Neuronal stem cell (in vitro differentiated cells): ENCODE measurements around the gene GMPPB.

Experiments
- DNase-seq: peaks from one replicate; pipeline ENCODE4 v3.0.0-alpha.2; 2013; ENCODE audit warnings: low spot score
- H2AFZ ChIP-seq: one replicate; pipeline ENCODE4 v1.6.1; 2013; ENCODE audit warnings: mild to moderate bottlenecking, low read length, inconsistent platforms
- H2AK5ac ChIP-seq: 2 replicates; pipeline ENCODE4 v1.6.1; 2013; ENCODE audit warnings: low read depth, mild to moderate bottlenecking, inconsistent platforms, low read length, moderate library complexity, mixed read lengths
- H2BK120ac ChIP-seq: 2 replicates; pipeline ENCODE4 v1.6.1; 2013; ENCODE audit warnings: low read depth, mild to moderate bottlenecking, inconsistent platforms, low read length, moderate library complexity, mixed read lengths
- H2BK12ac ChIP-seq: one replicate; pipeline ENCODE4 v1.6.1; 2013; ENCODE audit warnings: low read length, inconsistent platforms
- H2BK15ac ChIP-seq: 2 replicates; pipeline ENCODE4 v1.6.1; 2013; ENCODE audit warnings: mild to moderate bottlenecking, low read length, inconsistent platforms, mixed read lengths
- H2BK5ac ChIP-seq: one replicate; pipeline ENCODE4 v1.6.1; 2013; ENCODE audit warnings: inconsistent platforms, mild to moderate bottlenecking, low read length, moderate library complexity
- H3K14ac ChIP-seq: one replicate; pipeline ENCODE4 v1.6.1; 2013; ENCODE audit warnings: low read length, inconsistent platforms
- H3K18ac ChIP-seq: 2 replicates; pipeline ENCODE4 v1.6.1; 2013; ENCODE audit warnings: low read length, inconsistent platforms
- H3K23ac ChIP-seq: 2 replicates; pipeline ENCODE4 v1.6.1; 2013; ENCODE audit warnings: low read depth, mild to moderate bottlenecking, mixed read lengths, low read length, inconsistent platforms; ENCODE audit not compliant: poor library complexity
- H3K27ac ChIP-seq: replicated peaks from 3 replicates; pipeline ENCODE4 v1.5.1; 2013; ENCODE audit warnings: low read length, inconsistent platforms
- H3K27me3 ChIP-seq, 3 experiments: 2 replicates each; pipeline ENCODE4 v1.6.1; 2013; ENCODE audit warnings: low read length in 3 of 3, mild to moderate bottlenecking in 2 of 3, inconsistent platforms in 1 of 3, low read depth in 1 of 3, mixed read lengths in 1 of 3, moderate library complexity in 1 of 3; ENCODE audit not compliant: control insufficient read depth in 3 of 3, insufficient read depth in 3 of 3
- H3K36me3 ChIP-seq, 2 donors: replicated peaks in 1 of 2; 2 replicates each; pipeline ENCODE4 v1.6.1; 2013; ENCODE audit warnings: low read length in 2 of 2; ENCODE audit not compliant: control insufficient read depth in 2 of 2, insufficient read depth in 2 of 2
- H3K4ac ChIP-seq: 2 replicates; pipeline ENCODE4 v1.6.1; 2013; ENCODE audit warnings: inconsistent platforms, mild to moderate bottlenecking, low read length, moderate library complexity
- H3K4me1 ChIP-seq, 2 donors: 1 replicate in 1 of 2; 2 replicates in 1 of 2; pipeline ENCODE4 v1.6.1; 2013; ENCODE audit warnings: low read length in 2 of 2, low read depth in 1 of 2; ENCODE audit not compliant: control insufficient read depth in 2 of 2, insufficient read depth in 1 of 2
- H3K4me2 ChIP-seq: one replicate; pipeline ENCODE4 v1.6.1; 2013; ENCODE audit warnings: mild to moderate bottlenecking, low read length, inconsistent platforms; ENCODE audit not compliant: insufficient read depth, poor library complexity, severe bottlenecking
- H3K4me3 ChIP-seq, 2 donors: 2 replicates each; pipeline ENCODE4 v1.5.1; 2013; ENCODE audit warnings: low read length in 2 of 2, mild to moderate bottlenecking in 2 of 2, inconsistent platforms in 1 of 2, moderate library complexity in 1 of 2
- H3K79me1 ChIP-seq: one replicate; pipeline ENCODE4 v1.6.1; 2013; ENCODE audit warnings: low read depth, mild to moderate bottlenecking, inconsistent platforms, low read length, moderate library complexity
- H3K9ac ChIP-seq: one replicate; pipeline ENCODE4 v1.6.1; 2013; ENCODE audit warnings: mild to moderate bottlenecking, low read depth, low read length, inconsistent platforms; ENCODE audit not compliant: poor library complexity
- H3K9me3 ChIP-seq, 2 donors: replicated peaks in 1 of 2; 2 replicates each; pipeline versions ENCODE3 to v1.6.1; 2013; ENCODE audit warnings: low read length in 2 of 2, mild to moderate bottlenecking in 2 of 2, inconsistent platforms in 1 of 2, low read depth in 1 of 2, mixed read lengths in 1 of 2, moderate library complexity in 1 of 2; ENCODE audit not compliant: control insufficient read depth in 2 of 2, insufficient read depth in 1 of 2
- H4K8ac ChIP-seq: one replicate; pipeline ENCODE4 v1.6.1; 2013; ENCODE audit warnings: low read depth, mild to moderate bottlenecking, inconsistent platforms, low read length, moderate library complexity
- H4K91ac ChIP-seq: one replicate; pipeline ENCODE4 v1.6.1; 2013; ENCODE audit warnings: low read length, low read depth, mild to moderate bottlenecking, inconsistent platforms; ENCODE audit not compliant: poor library complexity
- whole genome bisulfite sequencing, 2 donors: extraction: QIAGEN DNeasy Blood & Tissue Kit; methylation state at CpG; one replicate each; pipeline ENCODE4 v1.1.7; 2013; ENCODE audit warnings: missing lambda C conversion rate in 2 of 2, mixed read lengths in 1 of 2; ENCODE audit not compliant: insufficient read length in 2 of 2, insufficient replicate concordance in 1 of 2; ENCODE audit errors: extremely low coverage in 2 of 2; 5-methylcytosine and 5-hydroxymethylcytosine counted together

The GMPPB gene

DNA sequence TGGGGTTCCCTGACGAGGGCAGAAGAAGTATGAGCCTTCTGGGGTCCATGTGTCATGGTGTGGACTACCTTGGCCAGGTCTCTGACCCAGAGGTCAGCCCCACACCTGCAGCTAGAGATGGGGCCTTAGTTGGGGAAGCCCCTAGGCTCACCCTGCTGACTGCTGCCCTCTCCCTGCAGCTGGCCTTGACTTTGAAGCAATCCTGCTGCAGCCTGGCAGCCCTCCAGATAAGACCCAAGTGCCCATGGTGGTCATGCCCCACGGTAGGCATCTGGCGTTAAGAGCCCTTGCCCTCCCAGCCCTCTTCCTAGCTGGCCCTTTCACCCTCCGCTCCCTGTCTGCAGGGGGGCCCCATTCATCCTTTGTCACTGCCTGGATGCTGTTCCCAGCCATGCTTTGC lies 42.2 kb downstream of the GMPPB start:
- H3K14ac ChIP-seq, result no peak overlapping the region
- no peak overlapping the region for H2BK15ac ChIP-seq
- no CpG with 5 or more reads among the region's 4 CpGs for WGBS, 2 donors
- no peak overlapping the region for H3K4ac ChIP-seq
- H3K9me3 ChIP-seq, result no peaks in the 10 kb centered on the region
- H2AK5ac ChIP-seq, result no peak overlapping the region
- H3K27me3 ChIP-seq, result peaks cover 0 to 3% (median 0%) of the 10 kb centered on the region in 3 experiments
- H3K4me2 ChIP-seq, result no peak overlapping the region
- H3K79me1 ChIP-seq, result no peaks in the 10 kb centered on the region
- no peak overlapping the region for H2BK120ac ChIP-seq
- H4K91ac ChIP-seq, result no peak overlapping the region
- H2AFZ ChIP-seq, result no peak overlapping the region
- no peak for DNase-seq
- H3K27ac ChIP-seq, result no peak overlapping the region
- no peak overlapping the region for H3K4me3 ChIP-seq
- H3K36me3 ChIP-seq, result peaks cover 67 to 82% of the 10 kb centered on the region in 2 donors
- no peak overlapping the region for H3K18ac ChIP-seq
- no peaks in the 10 kb centered on the region for H3K4me1 ChIP-seq
- no peak overlapping the region for H3K23ac ChIP-seq
- no peak overlapping the region for H2BK12ac ChIP-seq
- no peak overlapping the region for H2BK5ac ChIP-seq
- no peak overlapping the region for H3K9ac ChIP-seq
- H4K8ac ChIP-seq, result no peak overlapping the region

DNA sequence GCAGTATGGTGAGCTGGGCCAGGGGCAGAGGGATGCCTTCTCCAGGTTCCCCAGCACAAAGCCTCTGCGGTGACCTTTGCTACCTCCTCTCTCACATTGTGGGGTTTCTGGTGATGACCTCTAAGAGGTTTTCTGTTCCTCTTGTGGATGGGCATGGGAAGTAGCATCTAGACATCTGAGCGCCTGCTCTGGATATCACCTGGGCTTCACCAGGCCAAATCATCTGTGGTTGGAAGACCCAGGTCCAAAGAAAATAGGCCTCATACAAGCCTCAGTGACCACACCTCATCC lies 42.6 kb downstream of the GMPPB start:
- no peak overlapping the region for H3K18ac ChIP-seq
- H3K4me1 ChIP-seq, result no peaks in the 10 kb centered on the region
- no peak overlapping the region for H2BK5ac ChIP-seq
- peaks cover 70 to 86% of the 10 kb centered on the region in 2 donors for H3K36me3 ChIP-seq
- no peak for DNase-seq
- no peaks in the 10 kb centered on the region for H3K9me3 ChIP-seq
- no peaks in the 10 kb centered on the region for H3K79me1 ChIP-seq
- H3K23ac ChIP-seq, result no peak overlapping the region
- H2BK12ac ChIP-seq, result no peak overlapping the region
- H3K4ac ChIP-seq, result no peak overlapping the region
- H3K9ac ChIP-seq, result no peak overlapping the region
- peaks cover 0 to under 1% (median 0%) of the 10 kb centered on the region in 3 experiments for H3K27me3 ChIP-seq
- no peak overlapping the region for H2BK120ac ChIP-seq
- WGBS, 2 donors, result no CpG with 5 or more reads among the region's 2 CpGs
- H3K4me2 ChIP-seq, result no peak overlapping the region
- H4K8ac ChIP-seq, result no peak overlapping the region
- H2AK5ac ChIP-seq, result no peak overlapping the region
- H2BK15ac ChIP-seq, result no peak overlapping the region
- no peak overlapping the region for H2AFZ ChIP-seq
- no peak overlapping the region for H3K14ac ChIP-seq
- no peak overlapping the region for H3K27ac ChIP-seq
- H3K4me3 ChIP-seq, result no peak overlapping the region
- no peak overlapping the region for H4K91ac ChIP-seq

DNA sequence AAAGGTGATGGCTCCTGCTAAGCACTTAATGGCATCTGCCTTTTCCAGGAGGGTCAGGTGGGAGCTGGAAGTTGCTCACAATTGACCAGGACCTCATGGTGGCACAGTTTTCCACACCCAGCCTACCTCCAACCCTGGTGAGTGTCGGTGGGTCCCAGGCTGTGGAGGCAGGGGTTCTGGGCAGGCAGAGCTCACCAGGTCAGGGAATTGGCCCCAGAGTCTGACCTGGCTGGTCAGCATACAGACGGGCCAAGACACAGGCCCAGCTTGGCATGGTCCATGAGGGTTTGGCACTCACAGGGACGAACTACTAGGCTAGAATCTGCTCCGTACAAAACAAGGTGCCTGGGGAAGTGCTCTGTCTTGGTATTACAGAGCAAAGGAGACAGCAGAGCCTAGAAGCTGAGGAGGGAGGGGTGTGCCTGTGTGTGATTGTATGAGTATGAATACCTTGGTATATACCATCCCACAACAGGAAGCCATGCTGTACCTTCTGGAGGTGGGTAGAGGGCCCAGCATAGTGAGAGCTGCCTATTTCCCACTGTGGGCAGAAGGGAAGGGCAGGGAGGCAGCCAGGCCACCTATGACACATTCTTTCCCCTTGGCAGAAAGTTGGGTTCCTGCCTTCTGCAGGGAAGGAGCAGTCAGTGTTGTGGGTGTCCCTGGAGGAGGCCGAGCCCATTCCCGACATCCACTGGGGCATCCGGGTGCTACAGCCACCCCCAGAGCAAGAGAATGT lies 43.1 kb downstream of the GMPPB start:
- H3K23ac ChIP-seq, result no peak overlapping the region
- H3K36me3 ChIP-seq, result peaks cover 70 to 91% of the 10 kb centered on the region in 2 donors
- no peak overlapping the region for H2AFZ ChIP-seq
- H2BK15ac ChIP-seq, result no peak overlapping the region
- no peaks in the 10 kb centered on the region for H3K4me1 ChIP-seq
- no peaks in the 10 kb centered on the region for H3K27me3 ChIP-seq
- no peak overlapping the region for H2BK12ac ChIP-seq
- no peak for DNase-seq
- no CpG with 5 or more reads among the region's 7 CpGs for WGBS, 2 donors
- no peak overlapping the region for H3K4ac ChIP-seq
- H3K9ac ChIP-seq, result no peak overlapping the region
- no peak overlapping the region for H4K8ac ChIP-seq
- no peak overlapping the region for H3K4me2 ChIP-seq
- H2BK5ac ChIP-seq, result no peak overlapping the region
- no peak overlapping the region for H3K14ac ChIP-seq
- H3K27ac ChIP-seq, result no peak overlapping the region
- no peaks in the 10 kb centered on the region for H3K9me3 ChIP-seq
- no peak overlapping the region for H4K91ac ChIP-seq
- H2AK5ac ChIP-seq, result no peak overlapping the region
- no peak overlapping the region for H2BK120ac ChIP-seq
- no peak overlapping the region for H3K18ac ChIP-seq
- no peak overlapping the region for H3K4me3 ChIP-seq
- no peaks in the 10 kb centered on the region for H3K79me1 ChIP-seq

DNA sequence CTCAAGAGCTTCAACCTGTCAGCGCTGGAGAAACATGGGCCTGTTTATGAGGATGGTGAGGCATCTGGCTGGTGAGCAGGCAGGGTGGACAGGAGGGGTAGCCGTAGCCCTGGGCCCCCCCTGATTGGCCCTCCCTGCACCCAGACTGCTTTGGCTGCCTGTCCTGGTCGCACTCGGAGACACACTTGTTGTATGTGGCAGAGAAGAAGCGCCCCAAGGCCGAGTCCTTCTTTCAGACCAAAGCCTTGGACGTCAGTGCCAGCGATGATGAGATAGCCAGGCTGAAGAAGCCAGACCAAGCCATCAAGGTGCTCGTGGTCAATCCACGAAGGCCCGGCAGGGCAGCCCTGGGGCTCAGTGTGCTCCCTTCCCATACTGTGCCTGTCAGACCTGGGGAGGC lies 47.8 kb downstream of the GMPPB start:
- peak overlapping the region in 1 of 2 donors; percentile 96 for H3K4me3 ChIP-seq
- DNase-seq, result no peak
- peaks cover 44 to 58% of the 10 kb centered on the region in 2 donors for H3K36me3 ChIP-seq
- H4K8ac ChIP-seq, result no peak overlapping the region
- H2BK12ac ChIP-seq, result no peak overlapping the region
- no peaks in the 10 kb centered on the region for H3K27me3 ChIP-seq
- H3K9me3 ChIP-seq, result no peaks in the 10 kb centered on the region
- H2BK15ac ChIP-seq, result no peak overlapping the region
- H2BK120ac ChIP-seq, result no peak overlapping the region
- no peak overlapping the region for H3K14ac ChIP-seq
- H3K23ac ChIP-seq, result no peak overlapping the region
- H3K4ac ChIP-seq, result no peak overlapping the region
- H3K27ac ChIP-seq, result no peak overlapping the region
- no peak overlapping the region for H3K4me2 ChIP-seq
- H3K79me1 ChIP-seq, result peaks cover 4% of the 10 kb centered on the region
- H2BK5ac ChIP-seq, result no peak overlapping the region
- H3K18ac ChIP-seq, result no peak overlapping the region
- no peak overlapping the region for H2AFZ ChIP-seq
- no peak overlapping the region for H3K9ac ChIP-seq
- no peak overlapping the region for H2AK5ac ChIP-seq
- no CpG with 5 or more reads among the region's 11 CpGs for WGBS, 2 donors
- peaks cover 7 to 10% of the 10 kb centered on the region in 2 donors for H3K4me1 ChIP-seq
- H4K91ac ChIP-seq, result no peak overlapping the region
